GM18909 (cell line): ENCODE data around the gene DIS3L2.
A peak's percentile ranks its signal among the peaks of the same experiment; 100 is the strongest.

Experiments used
- ATAC-seq: cut with Tn5 transposase; IDR thresholded peaks from one replicate; pipeline ENCODE4 v1.9.1; 2021; ENCODE audit warnings: mild to moderate bottlenecking; ENCODE audit not compliant: unreplicated experiment, poor library complexity

The DIS3L2 gene, protein sequence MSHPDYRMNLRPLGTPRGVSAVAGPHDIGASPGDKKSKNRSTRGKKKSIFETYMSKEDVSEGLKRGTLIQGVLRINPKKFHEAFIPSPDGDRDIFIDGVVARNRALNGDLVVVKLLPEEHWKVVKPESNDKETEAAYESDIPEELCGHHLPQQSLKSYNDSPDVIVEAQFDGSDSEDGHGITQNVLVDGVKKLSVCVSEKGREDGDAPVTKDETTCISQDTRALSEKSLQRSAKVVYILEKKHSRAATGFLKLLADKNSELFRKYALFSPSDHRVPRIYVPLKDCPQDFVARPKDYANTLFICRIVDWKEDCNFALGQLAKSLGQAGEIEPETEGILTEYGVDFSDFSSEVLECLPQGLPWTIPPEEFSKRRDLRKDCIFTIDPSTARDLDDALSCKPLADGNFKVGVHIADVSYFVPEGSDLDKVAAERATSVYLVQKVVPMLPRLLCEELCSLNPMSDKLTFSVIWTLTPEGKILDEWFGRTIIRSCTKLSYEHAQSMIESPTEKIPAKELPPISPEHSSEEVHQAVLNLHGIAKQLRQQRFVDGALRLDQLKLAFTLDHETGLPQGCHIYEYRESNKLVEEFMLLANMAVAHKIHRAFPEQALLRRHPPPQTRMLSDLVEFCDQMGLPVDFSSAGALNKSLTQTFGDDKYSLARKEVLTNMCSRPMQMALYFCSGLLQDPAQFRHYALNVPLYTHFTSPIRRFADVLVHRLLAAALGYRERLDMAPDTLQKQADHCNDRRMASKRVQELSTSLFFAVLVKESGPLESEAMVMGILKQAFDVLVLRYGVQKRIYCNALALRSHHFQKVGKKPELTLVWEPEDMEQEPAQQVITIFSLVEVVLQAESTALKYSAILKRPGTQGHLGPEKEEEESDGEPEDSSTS

DNA sequence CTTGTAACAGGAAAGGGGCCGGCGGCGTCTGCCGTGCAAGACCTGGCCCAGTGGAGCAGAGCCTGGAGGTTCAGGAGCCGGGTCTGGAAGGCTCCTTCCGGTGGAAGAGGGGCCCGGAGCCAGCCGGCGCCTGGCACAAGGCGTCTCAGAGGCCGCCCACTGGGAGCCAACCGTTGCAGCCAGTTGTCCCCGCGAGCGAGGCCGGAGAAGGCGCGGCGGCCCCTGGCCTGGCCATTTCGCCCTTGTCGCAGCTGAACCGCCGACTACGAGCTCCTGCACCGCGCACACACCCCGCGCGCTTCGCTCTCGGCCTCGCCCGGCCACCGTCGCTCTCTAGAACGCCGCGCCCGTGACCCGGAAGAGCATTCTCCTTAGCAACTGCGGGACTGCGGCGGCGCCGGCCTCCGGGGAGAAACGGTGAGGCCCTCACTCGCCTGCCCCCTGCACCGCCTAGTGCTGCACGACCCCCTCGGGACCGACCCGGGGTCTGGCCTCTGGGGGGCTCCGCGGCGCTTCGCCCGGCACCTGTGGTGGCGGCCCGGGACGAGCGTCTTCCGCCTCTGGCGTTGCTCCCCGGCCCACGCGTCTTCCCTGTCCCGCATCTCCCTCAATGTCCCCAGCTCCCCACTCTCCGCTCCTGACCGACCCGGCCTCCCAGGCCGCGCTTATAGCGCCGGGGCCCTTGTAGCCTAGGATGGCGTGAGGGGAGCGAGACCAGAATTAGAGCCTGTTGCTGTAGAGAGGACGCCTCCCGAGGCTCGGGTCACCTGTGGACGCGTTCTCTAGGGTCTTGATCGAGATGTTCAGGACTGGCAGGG is at the start of gene DIS3L2:
Gene DIS3L2, plus strand, starts transcription at position 365 of the 818 bp plus-strand sequence. CDS start 53,215 bp downstream, outside the sequence.
- peak; percentile 91 for ATAC-seq

GRCh38 chr2:231914077-231914690 is 47.3 kb upstream of the DIS3L2 start:
- no peak for ATAC-seq

GRCh38 chr2:231917280-231918066 is 44.0 kb upstream of the DIS3L2 start:
- ATAC-seq: no peak

DNA sequence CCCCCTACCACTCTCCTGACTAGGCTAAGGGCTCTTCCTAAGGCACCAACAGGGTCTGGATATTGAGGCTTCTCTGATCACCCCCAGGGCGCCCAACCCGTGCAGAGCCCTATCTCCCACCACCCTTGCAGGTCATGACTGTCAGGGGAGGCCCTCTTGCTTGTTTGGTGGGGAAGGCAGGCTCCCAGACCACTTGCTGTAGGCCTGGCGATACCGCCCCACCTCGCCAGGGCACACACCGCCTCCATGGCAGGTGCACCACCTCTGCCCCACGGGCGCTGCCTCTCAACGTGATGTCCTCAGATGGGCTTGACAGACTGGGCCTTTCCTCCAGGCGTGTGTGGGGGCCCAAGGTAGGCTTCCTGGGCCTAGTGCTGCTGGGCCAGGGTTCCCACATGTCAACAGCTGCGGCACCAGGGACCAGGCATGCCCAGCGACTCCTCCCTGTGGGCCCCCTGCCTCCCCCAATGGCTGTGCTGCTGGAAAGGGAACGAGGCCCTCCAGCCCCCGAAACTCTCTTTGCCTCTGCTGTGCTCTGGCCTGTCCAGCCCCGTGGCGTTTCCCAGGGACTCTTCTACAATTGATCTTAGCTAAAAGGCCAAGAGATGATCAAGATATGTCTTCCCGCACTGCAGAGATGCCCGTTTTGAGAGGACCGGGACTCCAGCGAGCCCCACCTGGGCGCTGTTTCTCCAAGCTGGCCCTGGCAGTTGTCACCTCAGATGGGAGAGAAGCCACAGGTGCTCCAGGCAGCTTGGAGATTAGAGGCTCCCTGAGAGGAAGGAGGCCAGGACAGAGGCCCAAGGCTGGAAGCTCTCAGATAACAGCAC is 42.8 kb upstream of the DIS3L2 start:
- ATAC-seq: no peak

- no peak for ATAC-seq
These were observed 42.0 kb upstream of the DIS3L2 start for GRCh38 chr2:231919341-231920035.

GRCh38 chr2:231920366-231920765 is 41.1 kb upstream of the DIS3L2 start:
- no peak for ATAC-seq

- no peak for ATAC-seq
These were observed 40.7 kb upstream of the DIS3L2 start for GRCh38 chr2:231920795-231921194.

GRCh38 chr2:231922311-231923009 is 39.1 kb upstream of the DIS3L2 start:
- ATAC-seq: no peak

DNA sequence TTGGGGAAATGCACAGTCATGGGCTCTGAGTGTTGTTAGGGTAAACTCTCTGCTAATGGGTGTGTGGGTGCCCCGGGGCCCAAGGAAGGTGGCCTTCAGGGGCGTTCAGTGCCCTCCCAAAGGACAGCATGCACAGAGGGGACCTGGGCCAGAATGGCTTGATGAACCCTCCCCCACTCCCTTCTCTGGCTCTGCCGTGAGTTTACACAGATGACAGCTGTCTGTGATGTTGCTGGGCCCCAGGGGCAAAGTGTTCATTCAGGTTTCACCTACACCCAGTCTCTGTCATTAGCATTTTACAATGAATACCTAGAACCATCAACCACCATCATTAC is 38.5 kb upstream of the DIS3L2 start:
- no peak for ATAC-seq

- ATAC-seq: no peak
These were observed 37.3 kb upstream of the DIS3L2 start for GRCh38 chr2:231923951-231924888.

DNA sequence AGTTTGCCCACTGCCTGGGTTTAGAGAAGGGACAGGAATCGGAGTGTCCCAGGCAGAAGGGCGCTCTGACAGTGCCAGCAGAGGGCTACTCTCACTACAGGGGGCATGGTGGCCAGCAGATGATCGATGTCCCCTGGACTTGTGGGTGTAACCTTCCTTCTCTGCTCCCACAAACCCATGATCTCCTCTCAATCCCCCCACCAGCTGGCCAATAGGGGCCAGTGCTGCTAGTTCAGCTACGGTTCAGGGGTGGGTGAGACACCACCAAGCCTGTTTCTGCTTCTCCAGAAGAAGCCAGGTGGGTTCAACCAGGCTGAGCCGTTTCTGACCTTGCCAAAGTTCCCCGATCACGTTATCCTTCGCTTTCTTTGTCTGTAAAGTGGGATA is 36.6 kb upstream of the DIS3L2 start:
- ATAC-seq: peak; percentile 14

DNA sequence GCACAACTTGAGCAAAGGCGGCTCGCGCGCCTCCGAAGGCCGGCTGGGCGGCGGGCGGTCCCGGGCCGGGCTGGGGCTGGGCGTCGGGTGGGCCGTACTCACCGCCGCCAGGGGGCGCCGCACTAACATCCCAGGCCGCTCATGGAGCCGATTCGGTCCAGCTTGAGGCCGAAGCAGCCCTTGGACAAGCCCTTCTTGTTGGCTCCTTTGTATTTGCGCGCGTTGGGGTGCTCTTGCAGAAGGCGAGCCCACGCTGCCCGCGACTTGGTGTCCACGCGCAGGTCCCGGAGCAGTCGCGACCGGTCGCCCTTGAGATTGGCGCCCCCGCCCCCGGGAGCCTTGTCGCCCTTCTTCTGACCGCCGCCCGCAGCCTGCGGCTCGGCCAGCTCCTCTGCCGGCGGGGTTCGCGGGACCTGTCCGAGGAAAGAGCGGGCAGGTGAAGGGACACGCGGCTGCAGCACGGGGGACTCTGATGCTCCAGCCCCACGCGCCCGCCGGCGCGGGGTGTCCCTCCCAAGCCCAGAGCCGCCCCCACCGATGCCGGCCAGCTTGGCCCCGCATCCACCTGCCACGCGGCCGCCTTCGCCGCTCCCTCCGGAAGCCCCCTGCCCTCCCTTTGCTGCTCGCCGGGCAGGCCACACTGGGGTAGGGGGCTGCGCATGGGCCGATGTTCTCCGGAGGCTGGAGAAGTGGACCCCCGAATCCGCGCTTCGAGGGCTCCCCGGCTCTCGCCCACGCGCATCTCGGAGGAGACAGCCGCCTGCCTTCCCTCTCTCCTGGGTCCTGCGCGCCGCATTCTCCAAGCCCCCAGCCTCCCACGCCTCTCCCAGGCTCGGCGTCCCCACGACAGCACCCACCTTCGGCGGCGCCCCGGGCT is 36.0 kb upstream of the DIS3L2 start:
- peak; percentile 69 for ATAC-seq

GRCh38 chr2:231926180-231926741 is 35.3 kb upstream of the DIS3L2 start, which contains the start of gene NPPC:
Gene NPPC, minus strand, starts transcription at chr2:231926396. Its CDS starts 147 bp downstream, at chr2:231926249.
- peak; percentile 55 for ATAC-seq

DNA sequence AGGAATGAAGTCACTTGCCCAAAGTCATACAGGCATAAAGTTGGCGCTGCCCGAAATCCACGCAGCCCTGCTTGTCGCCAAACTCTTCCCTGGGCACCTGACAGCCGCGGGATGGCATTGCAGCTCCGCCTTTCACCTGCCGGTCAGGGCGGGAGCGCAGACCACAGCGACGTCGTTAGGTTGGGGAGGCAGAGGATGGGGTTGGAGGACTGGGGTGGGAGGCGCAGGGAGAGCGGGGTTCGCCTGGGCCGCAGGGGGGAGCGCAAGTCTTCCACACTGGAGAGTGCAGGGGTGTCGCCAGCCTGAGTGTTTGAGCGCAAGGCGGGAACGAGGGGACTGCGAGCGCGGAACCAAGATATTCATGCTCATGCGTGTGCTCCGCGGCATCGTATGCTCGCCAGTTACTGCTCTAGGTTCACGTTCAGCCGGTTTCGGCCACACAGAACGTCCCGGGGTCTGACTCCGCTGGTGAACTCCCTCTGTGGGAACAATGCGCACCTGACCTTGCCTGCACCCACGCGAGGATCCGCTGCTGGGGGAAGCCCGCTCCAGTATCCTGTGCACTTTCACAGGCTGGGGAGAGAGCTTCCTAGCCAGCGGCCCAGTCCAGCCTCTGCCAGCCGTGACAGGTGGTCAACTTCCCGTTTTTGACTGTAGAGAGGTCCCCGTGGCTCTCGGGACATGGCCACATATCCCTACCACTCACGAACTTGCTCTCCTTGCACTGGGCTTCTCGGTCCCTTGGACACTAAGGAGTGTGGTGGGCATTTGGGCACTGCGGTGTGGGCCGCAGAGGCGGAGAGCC is 34.5 kb upstream of the DIS3L2 start:
- no peak for ATAC-seq
